ENCODE data around the gene GPX5.

DNA sequence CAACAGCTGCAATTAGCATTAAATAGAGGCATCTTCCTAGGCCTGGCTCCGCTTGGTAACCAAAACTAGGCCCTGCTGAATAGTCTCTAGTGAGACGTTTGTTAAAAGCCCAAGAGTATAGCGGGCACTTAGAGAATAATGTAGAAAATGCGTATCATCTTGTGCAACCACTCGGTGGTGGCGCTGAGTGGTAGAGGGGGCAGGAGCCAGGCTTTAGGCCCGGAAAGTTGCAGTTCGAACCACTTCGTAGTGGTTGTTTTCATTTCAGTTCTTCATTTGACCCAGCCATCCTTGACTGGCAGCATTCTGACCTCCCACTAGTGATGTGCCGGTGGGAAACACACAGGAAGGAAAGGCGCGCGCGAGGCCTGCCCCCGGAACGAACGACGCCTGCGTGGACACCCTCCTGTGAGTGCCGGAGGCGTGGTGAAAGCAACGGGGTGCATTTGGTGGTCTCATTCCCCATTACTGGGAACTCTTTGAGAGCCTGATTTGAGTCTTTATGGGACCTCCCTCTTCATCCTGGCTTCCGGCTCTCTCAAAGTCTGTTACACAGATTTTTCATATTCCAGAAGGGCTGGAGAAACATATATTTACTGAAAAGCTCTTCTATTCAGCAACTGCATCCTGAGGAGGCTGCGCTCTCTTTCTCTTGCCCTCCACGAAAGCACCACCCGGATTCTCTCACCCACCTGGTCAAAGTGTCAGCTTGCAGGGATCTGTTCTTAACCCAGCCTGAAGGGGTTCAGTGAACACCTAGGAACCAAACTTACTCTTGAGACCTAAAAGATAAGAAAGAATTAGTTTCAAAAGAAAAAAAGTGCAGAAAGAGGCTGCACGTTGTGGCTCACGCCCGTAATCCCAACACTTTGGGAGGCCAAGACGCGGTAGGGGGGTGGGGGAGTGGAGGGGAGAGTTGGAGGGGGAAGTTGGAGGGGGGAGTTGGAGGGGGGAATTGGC, 18.2 kb downstream of the GPX5 start:
- TF ChIP-seq, protein P1, sequence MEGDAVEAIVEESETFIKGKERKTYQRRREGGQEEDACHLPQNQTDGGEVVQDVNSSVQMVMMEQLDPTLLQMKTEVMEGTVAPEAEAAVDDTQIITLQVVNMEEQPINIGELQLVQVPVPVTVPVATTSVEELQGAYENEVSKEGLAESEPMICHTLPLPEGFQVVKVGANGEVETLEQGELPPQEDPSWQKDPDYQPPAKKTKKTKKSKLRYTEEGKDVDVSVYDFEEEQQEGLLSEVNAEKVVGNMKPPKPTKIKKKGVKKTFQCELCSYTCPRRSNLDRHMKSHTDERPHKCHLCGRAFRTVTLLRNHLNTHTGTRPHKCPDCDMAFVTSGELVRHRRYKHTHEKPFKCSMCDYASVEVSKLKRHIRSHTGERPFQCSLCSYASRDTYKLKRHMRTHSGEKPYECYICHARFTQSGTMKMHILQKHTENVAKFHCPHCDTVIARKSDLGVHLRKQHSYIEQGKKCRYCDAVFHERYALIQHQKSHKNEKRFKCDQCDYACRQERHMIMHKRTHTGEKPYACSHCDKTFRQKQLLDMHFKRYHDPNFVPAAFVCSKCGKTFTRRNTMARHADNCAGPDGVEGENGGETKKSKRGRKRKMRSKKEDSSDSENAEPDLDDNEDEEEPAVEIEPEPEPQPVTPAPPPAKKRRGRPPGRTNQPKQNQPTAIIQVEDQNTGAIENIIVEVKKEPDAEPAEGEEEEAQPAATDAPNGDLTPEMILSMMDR (IDR thresholded peaks at IDR 0.05): no peak
- no peak for TF ChIP-seq POLR2A (IDR thresholded peaks at IDR 0.05)
